ENCODE measurements around the gene YES1. TPM values are rescaled to one million over a fixed set of nuclear protein-coding genes. Genes with fewer than 3 reads are reported as not detected.

YES1 gene
- total and polyA plus RNA-seq, 2 of the 13 experiments (the other 11 are each of a cell fraction or from before 2014, with no cell fraction given), result 17.2 to 70.8 TPM

GRCh38 chr18:848062-848861 is 36.2 kb upstream of the YES1 start (continued):
- TF ChIP-seq NCOA5 (CRISPR knock-in tag; IDR thresholded peaks at IDR 0.05) (no peak), BRD4 (CRISPR knock-in tag; IDR thresholded peaks at IDR 0.05) (peak; percentile 81; the same call in 1 of the 2 replicates), ZFP37 (CRISPR knock-in tag; IDR thresholded peaks at IDR 0.05; ENCODE audit: borderline replicate concordance) (no peak), TARDBP (CRISPR knock-in tag; IDR thresholded peaks at IDR 0.05) (peak; percentile 97), DPF2 (CRISPR knock-in tag; IDR thresholded peaks at IDR 0.05; ENCODE audit: borderline replicate concordance, low read depth) (peak; percentile 95), ZNF160 (CRISPR knock-in tag; IDR thresholded peaks at IDR 0.05) (no peak), HES4 (CRISPR knock-in tag; IDR thresholded peaks at IDR 0.05; ENCODE audit: borderline replicate concordance) (no peak), FOSL1 (CRISPR knock-in tag; IDR thresholded peaks at IDR 0.05; ENCODE audit: borderline replicate concordance) (no peak), ZNF816 (CRISPR knock-in tag; IDR thresholded peaks at IDR 0.05; ENCODE audit: borderline replicate concordance) (peak; percentile 48; the same call in 1 of the 2 replicates), ZSCAN9 (CRISPR knock-in tag; IDR thresholded peaks at IDR 0.05; ENCODE audit: borderline replicate concordance) (peak; percentile 77; the same call in 1 of the 2 replicates), ZNF460 (CRISPR knock-in tag; IDR thresholded peaks at IDR 0.05; ENCODE audit: borderline replicate concordance) (no peak), ZNF121 (CRISPR knock-in tag; IDR thresholded peaks at IDR 0.05) (peak; percentile 96), PREB (CRISPR knock-in tag; IDR thresholded peaks at IDR 0.05) (no peak), NR3C1 (CRISPR knock-in tag; IDR thresholded peaks at IDR 0.05) (no peak), MIER2 (CRISPR knock-in tag; IDR thresholded peaks at IDR 0.05) (peak; percentile 37; the same call in 1 of the 2 replicates), ZNF709 (CRISPR knock-in tag; IDR thresholded peaks at IDR 0.05) (0 out of 2 replicates have a peak, but pooled peaks have one; percentile 29), ZBTB39 (CRISPR knock-in tag; IDR thresholded peaks at IDR 0.05) (0 out of 2 replicates have a peak, but pooled peaks have one; percentile 51), GABPA (IDR thresholded peaks at IDR 0.05; ENCODE audit: low read depth, low read length) (no peak), GABPA (CRISPR knock-in tag; IDR thresholded peaks at IDR 0.05; ENCODE audit: low read depth) (peak; percentile 62), ASH2L (IDR thresholded peaks at IDR 0.05; ENCODE audit: insufficient read length, low read depth, low read length) (peak; percentile 97), JUND (CRISPR knock-in tag; IDR thresholded peaks at IDR 0.05) (peak; percentile 27; the same call in 1 of the 2 replicates), ZKSCAN5 (CRISPR knock-in tag; IDR thresholded peaks at IDR 0.05) (no peak; the same call in 1 of the 2 replicates), MATR3 (CRISPR knock-in tag; IDR thresholded peaks at IDR 0.05) (no peak)
- TF ChIP-seq, protein P1, sequence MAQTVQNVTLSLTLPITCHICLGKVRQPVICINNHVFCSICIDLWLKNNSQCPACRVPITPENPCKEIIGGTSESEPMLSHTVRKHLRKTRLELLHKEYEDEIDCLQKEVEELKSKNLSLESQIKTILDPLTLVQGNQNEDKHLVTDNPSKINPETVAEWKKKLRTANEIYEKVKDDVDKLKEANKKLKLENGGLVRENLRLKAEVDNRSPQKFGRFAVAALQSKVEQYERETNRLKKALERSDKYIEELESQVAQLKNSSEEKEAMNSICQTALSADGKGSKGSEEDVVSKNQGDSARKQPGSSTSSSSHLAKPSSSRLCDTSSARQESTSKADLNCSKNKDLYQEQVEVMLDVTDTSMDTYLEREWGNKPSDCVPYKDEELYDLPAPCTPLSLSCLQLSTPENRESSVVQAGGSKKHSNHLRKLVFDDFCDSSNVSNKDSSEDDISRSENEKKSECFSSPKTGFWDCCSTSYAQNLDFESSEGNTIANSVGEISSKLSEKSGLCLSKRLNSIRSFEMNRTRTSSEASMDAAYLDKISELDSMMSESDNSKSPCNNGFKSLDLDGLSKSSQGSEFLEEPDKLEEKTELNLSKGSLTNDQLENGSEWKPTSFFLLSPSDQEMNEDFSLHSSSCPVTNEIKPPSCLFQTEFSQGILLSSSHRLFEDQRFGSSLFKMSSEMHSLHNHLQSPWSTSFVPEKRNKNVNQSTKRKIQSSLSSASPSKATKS (CRISPR knock-in tag; IDR thresholded peaks at IDR 0.05), result peak; percentile 86; the same call in 1 of the 2 replicates

Data from HepG2 (cell line).